Cerebellar cortex (tissue), 1 donor: ENCODE data around the gene RNF167.

Source experiments
- DNase-seq: peaks from one replicate; pipeline ENCODE4 v3.0.0-alpha.2; 2015; ENCODE audit warnings: low spot score

The RNF167 gene

DNA sequence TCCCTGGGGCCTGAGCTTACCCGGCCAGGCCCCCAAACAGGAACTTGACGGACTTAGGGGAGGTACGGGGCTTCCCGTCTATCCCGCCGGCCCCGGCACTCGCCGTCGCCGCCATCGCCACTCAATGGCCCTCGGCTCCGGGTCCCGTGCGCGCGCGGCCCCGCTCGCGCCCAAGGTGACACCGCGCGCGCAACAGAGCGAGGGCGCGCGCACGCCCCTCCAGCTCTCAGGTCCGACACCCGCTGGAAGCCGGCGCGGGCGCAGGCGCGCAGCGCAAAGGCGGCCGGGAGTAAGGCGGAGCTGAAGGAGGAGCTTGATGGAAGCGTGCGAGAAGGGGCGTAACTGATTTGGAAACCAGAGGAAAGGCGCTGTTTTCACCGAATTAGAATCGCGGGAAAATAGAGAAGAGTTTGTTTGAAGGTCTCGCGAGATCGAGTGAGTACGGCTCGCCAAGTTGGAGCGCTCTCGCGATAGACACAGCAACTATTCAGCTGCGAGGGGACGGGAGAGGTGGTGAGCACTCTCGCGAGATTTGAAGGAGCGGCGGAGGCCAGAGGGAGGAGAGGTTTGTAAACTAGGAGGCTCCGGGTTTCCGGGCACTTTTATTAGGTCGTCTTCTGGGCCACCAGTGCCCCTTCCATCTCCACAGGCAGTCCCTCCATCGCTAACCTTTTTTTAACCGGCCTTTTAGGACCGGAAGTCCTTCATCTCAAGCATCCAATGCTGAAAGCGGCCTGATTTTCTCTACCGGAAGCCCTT, at the start of gene RNF167, which contains the start of gene SLC25A11:
Gene RNF167 (plus strand): TSS at position 473 of the 759 bp plus-strand sequence. CDS start 642 bp downstream, outside the sequence.
Gene SLC25A11 (minus strand): TSS at position 251 of the 759 bp plus-strand sequence. CDS start 136 bp downstream, at position 115.
- DNase-seq = peak; percentile 100

DNA sequence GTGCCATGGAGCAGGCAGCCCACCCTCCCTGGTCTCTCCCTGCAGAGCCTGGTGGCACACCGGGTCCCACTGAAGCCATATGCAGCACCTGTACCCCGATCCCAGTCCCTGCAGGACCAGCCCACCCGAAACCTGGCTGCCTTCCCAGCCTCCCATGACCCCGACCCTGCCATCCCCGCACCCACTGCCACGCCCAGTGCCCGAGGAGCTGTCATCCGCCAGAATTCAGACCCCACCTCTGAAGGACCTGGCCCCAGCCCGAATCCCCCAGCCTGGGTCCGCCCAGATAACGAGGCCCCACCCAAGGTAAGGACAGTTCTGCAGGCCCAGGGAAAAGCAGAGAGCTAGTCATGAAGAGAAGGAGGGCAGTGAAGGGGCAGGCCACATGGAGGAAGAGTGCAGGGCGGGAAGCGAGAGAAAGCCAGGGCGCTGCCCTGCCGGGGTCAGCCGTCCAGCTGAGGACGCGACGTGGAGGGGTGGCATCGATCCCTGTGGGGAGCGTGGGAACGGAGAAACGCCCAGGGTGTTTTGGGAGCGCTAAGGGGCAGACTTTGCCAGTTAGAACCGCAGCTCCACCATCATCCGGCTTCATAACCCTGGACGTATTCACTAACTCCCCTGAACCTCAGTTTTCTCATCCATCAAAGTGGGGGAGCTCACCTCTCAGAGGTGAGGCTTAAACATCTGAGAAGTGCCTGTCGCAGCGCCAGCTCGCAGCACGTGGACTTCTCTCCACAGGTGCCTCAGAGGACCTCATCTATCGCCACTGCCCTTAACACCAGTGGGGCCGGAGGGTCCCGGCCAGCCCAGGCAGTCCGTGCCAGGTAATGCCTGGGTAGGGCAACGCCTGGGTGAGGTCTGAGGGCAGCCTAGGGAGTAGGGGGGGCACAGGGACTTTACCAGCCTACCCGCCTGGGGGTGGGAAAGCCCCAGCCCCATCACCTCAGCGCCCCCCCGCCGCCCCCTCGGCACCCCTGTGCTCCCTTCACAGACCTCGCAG, 48.4 kb upstream of the RNF167 start:
- DNase-seq = no peak

DNA sequence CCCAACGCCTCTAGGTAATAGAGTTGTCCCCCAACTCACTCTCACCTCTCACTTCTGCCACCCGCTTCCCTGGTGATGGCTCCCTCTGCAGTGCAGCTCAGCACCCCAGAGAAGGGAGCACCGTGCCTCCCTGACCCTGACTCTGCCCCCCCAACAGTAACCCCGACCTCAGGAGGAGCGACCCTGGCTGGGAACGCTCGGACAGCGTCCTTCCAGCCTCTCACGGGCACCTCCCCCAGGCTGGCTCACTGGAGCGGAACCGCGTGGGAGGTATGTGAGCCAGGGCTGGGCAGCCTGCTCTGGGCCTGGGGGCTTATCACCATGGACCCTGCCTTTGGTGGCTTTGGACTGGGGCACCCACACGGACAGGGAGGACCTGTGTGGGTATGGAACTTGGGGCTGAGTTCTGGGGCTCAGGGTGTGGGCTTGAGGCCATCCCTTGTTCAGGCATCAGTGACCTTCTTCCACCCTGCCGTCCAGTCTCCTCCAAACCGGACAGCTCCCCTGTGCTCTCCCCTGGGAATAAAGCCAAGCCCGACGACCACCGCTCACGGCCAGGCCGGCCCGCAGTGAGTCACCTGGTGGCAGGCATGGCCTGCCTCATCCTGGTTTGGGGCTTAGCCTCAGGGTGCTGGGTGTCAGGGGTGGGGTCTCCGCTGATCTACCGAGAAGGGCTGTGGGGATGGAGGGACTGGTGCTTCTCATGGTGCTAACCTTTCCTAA, 47.4 kb upstream of the RNF167 start:
- DNase-seq = no peak

DNA sequence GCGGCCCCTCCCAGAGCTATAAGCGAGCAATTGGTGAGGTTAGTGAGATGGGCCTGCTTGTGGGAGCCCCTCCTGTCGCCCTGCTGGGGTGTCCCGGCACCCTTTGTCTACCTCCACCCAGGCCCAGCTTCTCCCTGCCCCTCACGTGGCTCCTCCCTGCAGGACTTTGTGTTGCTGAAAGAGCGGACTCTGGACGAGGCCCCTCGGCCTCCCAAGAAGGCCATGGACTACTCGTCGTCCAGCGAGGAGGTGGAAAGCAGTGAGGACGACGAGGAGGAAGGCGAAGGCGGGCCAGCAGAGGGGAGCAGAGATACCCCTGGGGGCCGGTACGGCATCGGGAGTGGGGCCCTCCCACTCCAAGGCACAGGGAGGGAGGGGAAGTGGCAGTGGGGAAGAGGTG, 46.8 kb upstream of the RNF167 start:
- no peak for DNase-seq

DNA sequence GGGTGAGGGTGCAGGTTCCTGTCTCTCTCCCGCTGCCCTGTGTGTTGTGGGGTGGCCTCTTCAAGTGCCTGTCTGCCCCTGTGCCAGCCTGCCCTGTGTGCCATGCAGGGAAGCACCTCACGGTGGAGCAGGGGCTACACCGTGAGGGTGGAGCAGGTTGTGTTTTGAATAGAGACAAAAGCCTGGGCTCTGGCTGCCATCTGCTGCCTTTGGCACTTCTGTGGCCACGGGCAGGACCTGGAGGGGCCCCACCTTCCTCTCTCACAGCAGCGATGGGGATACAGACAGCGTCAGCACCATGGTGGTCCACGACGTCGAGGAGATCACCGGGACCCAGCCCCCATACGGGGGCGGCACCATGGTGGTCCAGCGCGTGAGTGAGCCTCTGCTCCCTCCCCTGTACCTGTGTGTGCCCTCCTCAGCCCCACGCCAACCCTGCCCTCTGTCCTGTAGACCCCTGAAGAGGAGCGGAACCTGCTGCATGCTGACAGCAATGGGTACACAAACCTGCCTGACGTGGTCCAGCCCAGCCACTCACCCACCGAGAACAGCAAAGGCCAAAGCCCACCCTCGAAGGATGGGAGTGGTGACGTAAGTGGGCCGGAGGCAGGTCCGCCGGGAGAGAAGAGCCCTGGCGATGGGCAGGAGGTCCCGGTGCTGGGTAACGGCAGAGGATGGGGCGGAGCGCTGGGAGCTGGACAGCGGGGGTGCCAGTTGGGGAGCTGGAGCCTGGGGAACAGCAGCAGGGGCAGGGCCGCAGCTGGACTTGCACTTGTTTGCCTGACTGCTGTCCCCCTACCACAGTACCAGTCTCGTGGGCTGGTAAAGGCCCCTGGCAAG, 46.1 kb upstream of the RNF167 start:
- no peak for DNase-seq

DNA sequence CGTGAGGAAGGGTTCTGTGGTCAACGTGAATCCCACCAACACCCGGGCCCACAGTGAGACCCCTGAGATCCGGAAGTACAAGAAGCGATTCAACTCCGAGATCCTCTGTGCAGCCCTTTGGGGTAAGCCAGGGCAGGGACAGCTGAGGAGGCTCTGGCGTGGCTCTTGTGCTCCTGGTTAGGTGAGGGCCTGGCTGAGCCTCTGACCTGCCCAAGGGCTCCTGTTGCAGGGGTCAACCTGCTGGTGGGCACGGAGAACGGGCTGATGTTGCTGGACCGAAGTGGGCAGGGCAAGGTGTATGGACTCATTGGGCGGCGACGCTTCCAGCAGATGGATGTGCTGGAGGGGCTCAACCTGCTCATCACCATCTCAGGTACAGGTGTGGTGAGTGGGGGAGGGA, 44.9 kb upstream of the RNF167 start:
- DNase-seq = no peak

DNA sequence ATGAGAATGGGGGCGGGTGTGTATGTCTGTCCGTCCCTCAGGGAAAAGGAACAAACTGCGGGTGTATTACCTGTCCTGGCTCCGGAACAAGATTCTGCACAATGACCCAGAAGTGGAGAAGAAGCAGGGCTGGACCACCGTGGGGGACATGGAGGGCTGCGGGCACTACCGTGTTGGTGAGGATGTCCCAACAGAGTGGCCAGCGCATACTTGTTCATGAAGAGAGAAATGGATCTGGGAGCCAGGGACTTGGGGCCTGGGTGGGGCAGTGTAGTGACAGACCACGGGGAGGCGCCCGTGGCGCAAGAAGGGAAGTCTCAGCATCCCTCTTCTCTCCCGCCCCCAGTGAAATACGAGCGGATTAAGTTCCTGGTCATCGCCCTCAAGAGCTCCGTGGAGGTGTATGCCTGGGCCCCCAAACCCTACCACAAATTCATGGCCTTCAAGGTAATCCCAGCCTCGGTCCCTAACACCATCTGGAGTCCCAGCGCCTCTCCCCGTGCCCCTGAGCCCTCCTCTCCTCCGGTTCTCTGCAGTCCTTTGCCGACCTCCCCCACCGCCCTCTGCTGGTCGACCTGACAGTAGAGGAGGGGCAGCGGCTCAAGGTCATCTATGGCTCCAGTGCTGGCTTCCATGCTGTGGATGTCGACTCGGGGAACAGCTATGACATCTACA, 44.3 kb upstream of the RNF167 start:
- no peak for DNase-seq

DNA sequence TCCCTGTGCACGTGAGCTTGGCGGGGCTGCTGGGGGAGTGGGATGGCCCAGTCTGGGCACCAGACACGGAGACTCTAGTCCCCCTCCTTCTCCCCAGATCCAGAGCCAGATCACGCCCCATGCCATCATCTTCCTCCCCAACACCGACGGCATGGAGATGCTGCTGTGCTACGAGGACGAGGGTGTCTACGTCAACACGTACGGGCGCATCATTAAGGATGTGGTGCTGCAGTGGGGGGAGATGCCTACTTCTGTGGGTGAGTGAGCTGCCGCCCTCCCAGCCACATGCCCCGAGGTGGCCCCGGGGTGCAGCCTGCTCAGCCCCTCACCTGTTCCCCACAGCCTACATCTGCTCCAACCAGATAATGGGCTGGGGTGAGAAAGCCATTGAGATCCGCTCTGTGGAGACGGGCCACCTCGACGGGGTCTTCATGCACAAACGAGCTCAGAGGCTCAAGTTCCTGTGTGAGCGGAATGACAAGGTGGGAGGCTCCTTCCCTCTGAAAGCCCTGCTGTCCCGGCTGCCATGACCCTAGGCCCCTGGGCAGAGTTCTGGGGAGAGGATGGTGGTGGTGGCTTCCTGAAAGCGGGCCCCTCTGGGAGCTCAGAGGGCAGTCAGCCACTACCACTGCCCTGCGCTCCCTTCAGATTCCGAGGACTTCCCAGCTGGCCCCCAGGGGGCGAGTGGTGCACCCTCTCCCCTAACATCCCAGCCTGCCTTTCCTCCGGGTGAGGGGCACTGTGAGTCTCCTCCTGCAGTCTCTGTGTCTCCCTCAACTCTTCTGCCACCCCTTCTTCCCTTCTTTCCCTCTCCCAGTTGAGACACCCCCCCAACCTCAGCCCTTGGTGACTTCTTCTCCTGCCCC, 43.5 kb upstream of the RNF167 start:
- no peak for DNase-seq

DNA sequence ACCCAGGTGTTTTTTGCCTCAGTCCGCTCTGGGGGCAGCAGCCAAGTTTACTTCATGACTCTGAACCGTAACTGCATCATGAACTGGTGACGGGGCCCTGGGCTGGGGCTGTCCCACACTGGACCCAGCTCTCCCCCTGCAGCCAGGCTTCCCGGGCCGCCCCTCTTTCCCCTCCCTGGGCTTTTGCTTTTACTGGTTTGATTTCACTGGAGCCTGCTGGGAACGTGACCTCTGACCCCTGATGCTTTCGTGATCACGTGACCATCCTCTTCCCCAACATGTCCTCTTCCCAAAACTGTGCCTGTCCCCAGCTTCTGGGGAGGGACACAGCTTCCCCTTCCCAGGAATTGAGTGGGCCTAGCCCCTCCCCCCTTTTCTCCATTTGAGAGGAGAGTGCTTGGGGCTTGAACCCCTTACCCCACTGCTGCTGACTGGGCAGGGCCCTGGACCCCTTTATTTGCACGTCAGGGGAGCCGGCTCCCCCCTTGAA, 42.8 kb upstream of the RNF167 start:
- DNase-seq = no peak

DNA sequence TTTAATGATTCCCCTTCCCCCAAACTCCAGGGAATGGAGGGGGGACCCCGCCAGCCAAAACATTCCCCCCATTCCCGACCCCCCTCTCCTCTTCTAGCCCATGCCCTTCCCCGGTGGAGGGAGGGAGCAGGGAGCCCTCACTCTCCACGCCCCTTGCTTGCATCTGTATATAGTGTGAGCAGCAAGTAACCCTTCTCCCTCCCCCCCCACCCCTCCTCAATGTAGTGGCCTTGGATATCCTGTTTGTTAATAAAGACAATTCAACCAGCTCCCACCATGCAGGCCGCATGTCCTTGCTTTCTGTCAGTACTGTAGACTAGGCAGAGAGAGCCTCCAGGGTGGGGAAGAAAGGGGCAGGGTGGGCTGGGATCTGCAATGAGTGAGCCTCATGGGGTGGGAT, 42.3 kb upstream of the RNF167 start:
- no peak for DNase-seq

DNA sequence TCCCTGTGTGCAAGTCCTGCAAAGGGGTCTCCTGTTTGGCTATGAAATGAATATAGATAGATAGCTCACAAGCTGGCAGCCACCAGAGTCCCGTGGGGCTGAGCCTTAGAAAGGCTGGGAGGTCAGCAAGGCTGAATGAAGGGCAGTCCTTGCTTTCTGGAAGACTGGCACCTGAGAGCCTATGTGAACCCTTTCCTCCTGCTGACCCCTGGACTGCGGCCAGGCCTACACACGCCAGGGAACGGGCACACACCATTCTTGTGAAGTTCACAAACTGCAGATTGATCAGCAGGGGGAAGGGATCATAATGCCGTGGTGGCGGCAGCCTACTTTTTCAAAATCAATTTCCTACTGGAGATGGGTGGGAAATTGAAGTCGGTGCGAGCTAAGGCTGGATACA, 41.7 kb upstream of the RNF167 start:
- DNase-seq = no peak

DNA sequence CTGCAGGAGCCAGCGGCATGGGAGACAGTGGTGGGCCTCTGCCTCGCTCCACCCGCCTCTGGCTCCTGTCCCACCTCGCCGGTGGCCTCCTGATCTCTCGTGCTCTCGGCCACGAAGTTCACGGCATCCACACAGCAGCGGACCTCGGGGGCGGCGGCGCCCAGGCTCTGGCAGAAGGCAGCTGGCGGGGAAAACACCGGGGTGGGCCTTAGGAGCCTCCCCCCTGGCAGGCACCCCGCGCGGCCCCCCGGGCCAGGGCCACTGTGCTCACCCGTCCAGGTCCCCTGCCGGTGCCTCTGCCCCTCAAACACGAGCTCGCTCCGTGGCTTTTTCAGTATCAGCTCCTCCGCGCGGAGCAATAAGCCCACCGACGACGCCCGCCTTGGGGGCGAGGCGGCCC, 41.1 kb upstream of the RNF167 start:
- DNase-seq = no peak

DNA sequence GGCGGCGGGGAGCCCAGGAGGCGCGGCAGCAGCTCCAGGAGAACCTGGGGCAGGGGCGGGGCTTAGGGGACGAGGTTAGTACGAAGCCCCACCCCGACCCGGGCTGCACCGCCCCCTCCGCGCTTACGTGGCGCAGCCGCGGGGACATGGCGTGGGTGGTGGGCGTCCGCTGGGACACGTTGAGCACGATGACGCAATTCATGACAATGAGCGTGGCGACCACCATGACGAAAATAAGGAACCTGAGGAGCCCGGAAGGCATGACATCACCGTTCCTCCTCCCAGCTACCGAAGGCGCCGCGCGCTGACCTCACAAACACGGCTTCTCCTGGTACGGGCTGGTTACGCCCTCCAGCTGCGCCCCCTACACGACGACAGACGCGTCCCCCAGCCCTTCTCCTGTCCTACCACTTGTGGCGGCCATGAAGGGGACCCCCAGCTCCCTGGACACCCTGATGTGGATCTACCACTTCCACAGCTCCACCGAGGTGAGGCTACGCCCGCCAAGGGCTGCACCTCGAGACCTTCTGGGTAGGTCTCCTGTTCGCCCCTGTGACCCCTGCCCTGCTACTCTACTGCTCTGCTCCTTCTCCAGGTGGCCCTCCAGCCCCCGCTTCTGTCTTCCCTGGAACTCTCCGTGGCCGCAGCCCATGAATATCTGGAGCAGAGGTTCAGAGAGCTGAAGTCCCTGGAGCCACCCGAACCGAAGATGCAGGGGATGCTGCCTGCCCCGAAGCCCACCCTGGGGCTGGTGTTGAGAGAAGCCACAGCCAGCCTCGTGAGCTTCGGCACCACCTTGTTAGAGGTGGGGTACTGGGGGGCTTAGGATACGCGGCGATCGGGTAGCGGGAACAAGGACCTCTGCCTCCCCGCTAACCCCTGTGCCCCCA, 40.5 kb upstream of the RNF167 start, which contains the start of gene C17orf107:
Gene C17orf107 (plus strand): TSS at position 196 of the 890 bp plus-strand sequence. CDS start 227 bp downstream, at position 423.
- DNase-seq = peak; percentile 58

DNA sequence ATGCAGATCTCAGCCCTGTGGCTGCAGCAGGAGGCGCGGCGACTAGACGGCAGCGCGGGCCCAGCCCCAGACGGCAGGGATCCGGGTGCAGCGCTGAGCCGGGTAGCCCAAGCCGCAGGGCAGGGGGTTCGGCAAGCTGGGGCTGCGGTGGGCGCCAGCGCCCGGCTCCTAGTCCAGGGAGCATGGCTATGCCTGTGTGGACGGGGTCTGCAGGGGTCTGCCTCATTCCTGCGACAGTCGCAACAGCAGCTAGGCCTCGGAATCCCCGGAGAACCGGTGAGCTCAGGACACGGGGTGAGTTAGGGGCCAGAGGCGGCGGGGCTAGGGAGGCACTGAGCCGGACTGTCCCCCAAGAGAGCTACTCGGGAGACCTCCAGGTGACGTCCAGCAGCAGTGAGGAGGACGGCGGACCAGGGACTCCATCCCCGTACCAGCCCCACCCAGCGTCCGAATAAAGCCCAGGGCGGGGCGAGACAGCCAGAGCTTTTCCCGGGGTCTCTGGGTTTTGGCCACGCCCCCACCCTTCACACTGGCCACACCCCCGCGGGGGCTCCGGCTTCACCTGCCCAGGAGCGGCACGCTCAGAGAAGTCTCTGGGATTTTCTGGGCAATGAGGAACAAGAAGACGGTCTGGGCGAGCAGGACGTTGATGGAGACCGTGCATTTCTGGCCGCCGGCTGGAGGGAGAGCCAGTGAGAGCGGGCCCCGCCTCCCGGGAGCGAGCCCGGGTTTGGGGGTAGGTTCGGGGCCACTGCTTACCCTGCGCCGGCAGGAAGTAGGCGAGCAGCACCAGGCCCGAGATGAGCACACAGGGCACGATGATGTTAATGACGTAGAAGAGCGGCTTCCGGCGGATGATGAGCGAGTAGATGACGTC, 39.6 kb upstream of the RNF167 start:
- DNase-seq = no peak

DNA sequence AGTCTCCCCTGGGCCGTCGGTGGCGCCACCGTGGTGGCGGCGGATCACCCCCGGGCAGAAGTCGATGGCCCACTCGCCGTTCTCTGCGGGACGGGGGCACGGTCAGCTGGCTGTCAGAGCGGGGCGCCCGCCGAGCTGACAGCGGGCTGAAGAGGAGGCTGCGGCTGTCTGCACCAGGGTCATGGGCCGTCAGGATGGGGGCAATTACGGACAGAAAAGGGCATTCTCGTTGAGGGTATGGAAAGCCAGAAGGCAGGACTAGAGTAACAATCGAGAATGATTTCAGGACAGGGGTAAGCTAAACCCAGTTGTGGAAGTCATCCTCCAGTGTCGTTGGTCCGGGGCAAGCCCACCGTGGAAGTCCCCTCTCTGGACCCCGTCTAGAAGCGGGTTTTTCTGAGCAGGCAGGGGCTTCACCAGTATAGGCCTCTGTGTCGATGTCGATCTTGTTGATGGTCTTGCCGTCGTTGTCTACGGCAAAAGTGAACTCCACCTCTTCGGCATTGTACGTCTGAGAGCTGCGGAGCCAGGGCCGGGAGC, 38.9 kb upstream of the RNF167 start:
- no peak for DNase-seq

DNA sequence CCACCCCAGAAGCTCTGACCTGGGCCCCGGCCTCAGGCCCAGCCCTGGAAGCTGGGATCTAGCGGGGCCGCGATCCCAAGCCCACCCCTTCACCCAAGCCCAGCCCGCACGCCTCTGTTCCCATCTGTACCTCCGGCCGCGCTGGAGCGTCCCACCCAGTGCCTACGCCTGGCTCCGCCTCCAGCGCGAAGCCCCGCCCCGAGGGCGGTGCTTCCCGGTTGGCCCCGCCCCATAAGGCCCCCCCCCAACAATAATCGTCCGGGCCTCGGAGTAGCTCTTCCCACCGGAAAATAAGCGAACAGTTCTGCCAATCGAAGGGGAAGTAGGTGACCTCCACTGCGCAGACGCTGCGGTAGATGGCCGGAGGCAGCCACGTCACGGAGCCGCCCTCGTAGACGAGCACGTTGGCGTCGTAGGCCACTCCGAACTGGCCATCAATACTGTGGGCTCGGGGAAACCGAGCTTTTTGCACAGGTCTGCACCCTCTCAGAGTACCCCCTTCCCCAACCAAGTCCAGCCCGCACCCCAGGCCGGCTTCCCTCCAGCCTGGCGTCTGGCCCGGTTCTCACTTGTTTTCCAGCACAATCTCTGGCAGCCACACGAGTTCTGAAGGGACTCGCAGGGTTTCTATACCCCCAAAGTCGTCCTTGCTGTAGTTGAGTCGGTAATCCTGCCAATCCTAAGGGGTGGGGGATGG, 38.3 kb upstream of the RNF167 start:
- no peak for DNase-seq
